GM23338 (cell line): ENCODE data around the gene DDX49.

Experiments
- EZH2 ChIP-seq: fragments of 200-600 bp; sonication (generic); IDR thresholded peaks from one replicate; pipeline ENCODE4 v1.8.0; 2017; ENCODE audit warnings: antibody characterized with exemption, mild to moderate bottlenecking, low read depth; ENCODE audit not compliant: unreplicated experiment
- EZH2phosphoT487 ChIP-seq: fragments of 200-600 bp; sonication (generic); IDR thresholded peaks from one replicate; pipeline ENCODE4 v1.8.1; 2018; ENCODE audit warnings: antibody characterized with exemption; ENCODE audit not compliant: unreplicated experiment
- NANOG ChIP-seq: IDR thresholded peaks from 2 replicates; pipeline ENCODE4 v1.6.1; 2016; ENCODE audit warnings: antibody characterized with exemption, borderline replicate concordance
- TF ChIP-seq, protein P1 (sequence below), 2 experiments: fragments of 200-600 bp in 1 of 2; sonication (generic) in 1 of 2; conservative IDR thresholded peaks; 2 replicates each; pipeline versions ENCODE4 v1.5.1 to v1.6.1; 2016 to 2017; ENCODE audit warnings: antibody characterized with exemption in 2 of 2, low read depth in 2 of 2, mild to moderate bottlenecking in 2 of 2, moderate library complexity in 1 of 2

DNA sequence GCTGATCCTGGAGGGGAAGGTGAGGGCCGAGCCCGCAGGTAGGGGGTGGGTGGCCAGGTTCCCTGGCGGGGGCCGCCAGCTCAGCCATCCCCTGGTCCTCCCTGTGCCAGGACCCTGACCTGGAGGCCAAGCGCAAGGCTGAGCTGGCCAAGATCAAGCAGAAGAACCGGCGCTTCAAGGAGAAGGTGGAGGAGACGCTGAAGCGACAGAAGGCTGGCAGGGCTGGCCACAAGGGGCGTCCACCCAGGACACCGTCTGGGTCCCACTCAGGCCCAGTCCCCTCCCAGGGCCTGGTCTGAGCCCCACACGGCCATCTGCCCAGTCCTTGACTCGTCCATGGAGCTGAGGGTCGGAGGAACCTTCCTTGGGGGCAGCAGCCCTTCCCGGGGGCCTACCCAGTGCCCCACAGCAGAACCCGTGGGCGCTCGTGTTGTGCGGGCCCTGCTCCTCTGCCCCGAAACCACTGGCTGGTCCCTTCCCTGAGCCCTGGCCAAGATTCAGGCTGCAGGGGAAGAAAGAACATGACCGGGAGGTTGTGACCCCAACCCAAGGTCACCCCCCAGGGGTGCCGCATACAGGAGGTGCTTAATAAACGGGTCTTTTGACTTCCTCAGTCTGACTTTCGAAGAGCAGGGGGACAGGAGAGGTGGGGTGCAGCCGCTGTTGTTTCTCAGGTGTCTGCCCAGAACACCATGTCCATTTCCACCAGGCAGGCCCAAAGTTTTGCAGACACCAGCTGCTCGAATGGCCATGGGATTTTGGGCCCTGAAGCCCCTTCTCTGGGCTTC lies 8.7 kb downstream of the DDX49 start:
- TF ChIP-seq EZH2 (no peak), NANOG (no peak), EZH2phosphoT487 (no peak)
- TF ChIP-seq, protein P1, sequence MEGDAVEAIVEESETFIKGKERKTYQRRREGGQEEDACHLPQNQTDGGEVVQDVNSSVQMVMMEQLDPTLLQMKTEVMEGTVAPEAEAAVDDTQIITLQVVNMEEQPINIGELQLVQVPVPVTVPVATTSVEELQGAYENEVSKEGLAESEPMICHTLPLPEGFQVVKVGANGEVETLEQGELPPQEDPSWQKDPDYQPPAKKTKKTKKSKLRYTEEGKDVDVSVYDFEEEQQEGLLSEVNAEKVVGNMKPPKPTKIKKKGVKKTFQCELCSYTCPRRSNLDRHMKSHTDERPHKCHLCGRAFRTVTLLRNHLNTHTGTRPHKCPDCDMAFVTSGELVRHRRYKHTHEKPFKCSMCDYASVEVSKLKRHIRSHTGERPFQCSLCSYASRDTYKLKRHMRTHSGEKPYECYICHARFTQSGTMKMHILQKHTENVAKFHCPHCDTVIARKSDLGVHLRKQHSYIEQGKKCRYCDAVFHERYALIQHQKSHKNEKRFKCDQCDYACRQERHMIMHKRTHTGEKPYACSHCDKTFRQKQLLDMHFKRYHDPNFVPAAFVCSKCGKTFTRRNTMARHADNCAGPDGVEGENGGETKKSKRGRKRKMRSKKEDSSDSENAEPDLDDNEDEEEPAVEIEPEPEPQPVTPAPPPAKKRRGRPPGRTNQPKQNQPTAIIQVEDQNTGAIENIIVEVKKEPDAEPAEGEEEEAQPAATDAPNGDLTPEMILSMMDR (conservative IDR thresholded peaks at IDR 0.05; ENCODE audit: low read depth in 2 of 2), result no peak
